Measurements from ENCODE around the gene HOXB2. TPM values are rescaled to one million over a fixed set of nuclear protein-coding genes. Genes with fewer than 3 reads are reported as not detected.

Gene HOXB2
- total and polyA plus RNA-seq, 2 donors, result 3.0 to 11.1 TPM

- Histone ChIP-seq H3K36me3 (ENCODE audit: control insufficient read depth in 2 of 2, insufficient read depth in 2 of 2, low read length in 1 of 2) (no peaks in the 10 kb centered on the region), H3K4me1 (ENCODE audit: control insufficient read depth in 2 of 2, insufficient read depth in 2 of 2, low read length in 2 of 2) (peaks cover 7 to 20% of the 10 kb centered on the region in 2 donors), H3K9me3 (ENCODE audit: control insufficient read depth in 2 of 2, insufficient read depth in 1 of 2, low read length in 1 of 2) (peaks cover 0 to 9% of the 10 kb centered on the region in 2 donors), H3K4me3 (ENCODE audit: low read length in 2 of 2) (no peak within 1 kb of the TSS), H3K27me3 (ENCODE audit: control insufficient read depth in 2 of 2, insufficient read depth in 1 of 2, low read length in 1 of 2) (peaks cover 92 to 100% of the 10 kb centered on the region in 2 donors), H3K27ac (ENCODE audit: low read depth in 1 of 2, low read length in 1 of 2) (no peak within 1 kb of the TSS)
- DNase-seq (ENCODE audit: low read depth in 6 of 9, low spot score in 9 of 9), result no peak
- WGBS, result 16% methylated on average over 23 of the region's 23 CpGs
Measured at GRCh38 chr17:48589831-48590606, 45.1 kb upstream of the HOXB2 start, which contains the start of gene HOXB3. Gene HOXB3 (minus strand): TSS chr17:48590241. CDS start chr17:48552474, 37,767 bp downstream.

- Histone ChIP-seq H3K9me3 (ENCODE audit: control insufficient read depth in 2 of 2, insufficient read depth in 1 of 2, low read length in 1 of 2) (peaks cover 0 to 11% of the 10 kb centered on the region in 2 donors), H3K36me3 (ENCODE audit: control insufficient read depth in 2 of 2, insufficient read depth in 2 of 2, low read length in 1 of 2) (no peaks in the 10 kb centered on the region), H3K27me3 (ENCODE audit: control insufficient read depth in 2 of 2, insufficient read depth in 1 of 2, low read length in 1 of 2) (peaks cover 90 to 100% of the 10 kb centered on the region in 2 donors), H3K27ac (ENCODE audit: low read depth in 1 of 2, low read length in 1 of 2) (no peak overlapping the region), H3K4me3 (ENCODE audit: low read length in 2 of 2) (no peak overlapping the region), H3K4me1 (ENCODE audit: control insufficient read depth in 2 of 2, insufficient read depth in 2 of 2, low read length in 2 of 2) (peaks cover 8 to 22% of the 10 kb centered on the region in 2 donors)
- WGBS, result 13% methylated on average over 10 of the region's 10 CpGs
- no peak for DNase-seq (ENCODE audit: low read depth in 6 of 9, low spot score in 9 of 9)
Measured at GRCh38 chr17:48589060-48589830, 44.3 kb upstream of the HOXB2 start.

DNA sequence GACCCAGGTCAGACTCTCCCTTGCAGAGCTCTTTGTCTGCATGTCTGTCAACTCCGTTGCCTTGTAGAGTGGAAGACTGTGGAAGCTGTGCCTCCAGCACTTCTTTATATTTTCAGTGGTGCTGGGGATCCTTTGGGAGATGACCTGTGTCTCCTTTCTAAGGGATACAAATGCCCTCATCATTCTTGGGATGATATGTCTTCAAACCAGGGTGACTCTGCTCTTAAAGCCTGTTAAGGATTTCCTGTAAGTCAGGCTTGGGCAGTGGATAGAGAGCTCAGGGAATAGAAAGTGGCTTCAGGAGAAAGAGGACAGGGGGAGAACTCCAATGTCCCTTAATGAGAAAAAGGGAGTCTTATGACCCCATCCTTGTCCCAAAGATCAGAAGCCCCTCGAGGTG, 43.6 kb upstream of the HOXB2 start:
- H3K4me1 ChIP-seq (ENCODE audit: control insufficient read depth in 2 of 2, insufficient read depth in 2 of 2, low read length in 2 of 2), result peaks cover 8 to 22% of the 10 kb centered on the region in 2 donors
- peaks cover 0 to 11% of the 10 kb centered on the region in 2 donors for H3K9me3 ChIP-seq (ENCODE audit: control insufficient read depth in 2 of 2, insufficient read depth in 1 of 2, low read length in 1 of 2)
- peaks cover 94 to 100% of the 10 kb centered on the region in 2 donors for H3K27me3 ChIP-seq (ENCODE audit: control insufficient read depth in 2 of 2, insufficient read depth in 1 of 2, low read length in 1 of 2)
- DNase-seq (ENCODE audit: low read depth in 6 of 9, low spot score in 9 of 9), result no peak
- no peak overlapping the region for H3K27ac ChIP-seq (ENCODE audit: low read depth in 1 of 2, low read length in 1 of 2)
- WGBS, result 40% methylated on average over 2 of the region's 2 CpGs
- H3K36me3 ChIP-seq (ENCODE audit: control insufficient read depth in 2 of 2, insufficient read depth in 2 of 2, low read length in 1 of 2), result no peaks in the 10 kb centered on the region
- H3K4me3 ChIP-seq (ENCODE audit: low read length in 2 of 2), result no peak overlapping the region

GRCh38 chr17:48588074-48588415, 43.1 kb upstream of the HOXB2 start:
- Histone ChIP-seq H3K9me3 (ENCODE audit: control insufficient read depth in 2 of 2, insufficient read depth in 1 of 2, low read length in 1 of 2) (peaks cover 0 to 11% of the 10 kb centered on the region in 2 donors), H3K27me3 (ENCODE audit: control insufficient read depth in 2 of 2, insufficient read depth in 1 of 2, low read length in 1 of 2) (peaks cover 94 to 100% of the 10 kb centered on the region in 2 donors), H3K27ac (ENCODE audit: low read depth in 1 of 2, low read length in 1 of 2) (no peak overlapping the region), H3K4me3 (ENCODE audit: low read length in 2 of 2) (no peak overlapping the region), H3K36me3 (ENCODE audit: control insufficient read depth in 2 of 2, insufficient read depth in 2 of 2, low read length in 1 of 2) (no peaks in the 10 kb centered on the region), H3K4me1 (ENCODE audit: control insufficient read depth in 2 of 2, insufficient read depth in 2 of 2, low read length in 2 of 2) (peaks cover 8 to 18% of the 10 kb centered on the region in 2 donors)
- no peak for DNase-seq (ENCODE audit: low read depth in 6 of 9, low spot score in 9 of 9)
- 45% methylated on average over 2 of the region's 2 CpGs for WGBS

DNA sequence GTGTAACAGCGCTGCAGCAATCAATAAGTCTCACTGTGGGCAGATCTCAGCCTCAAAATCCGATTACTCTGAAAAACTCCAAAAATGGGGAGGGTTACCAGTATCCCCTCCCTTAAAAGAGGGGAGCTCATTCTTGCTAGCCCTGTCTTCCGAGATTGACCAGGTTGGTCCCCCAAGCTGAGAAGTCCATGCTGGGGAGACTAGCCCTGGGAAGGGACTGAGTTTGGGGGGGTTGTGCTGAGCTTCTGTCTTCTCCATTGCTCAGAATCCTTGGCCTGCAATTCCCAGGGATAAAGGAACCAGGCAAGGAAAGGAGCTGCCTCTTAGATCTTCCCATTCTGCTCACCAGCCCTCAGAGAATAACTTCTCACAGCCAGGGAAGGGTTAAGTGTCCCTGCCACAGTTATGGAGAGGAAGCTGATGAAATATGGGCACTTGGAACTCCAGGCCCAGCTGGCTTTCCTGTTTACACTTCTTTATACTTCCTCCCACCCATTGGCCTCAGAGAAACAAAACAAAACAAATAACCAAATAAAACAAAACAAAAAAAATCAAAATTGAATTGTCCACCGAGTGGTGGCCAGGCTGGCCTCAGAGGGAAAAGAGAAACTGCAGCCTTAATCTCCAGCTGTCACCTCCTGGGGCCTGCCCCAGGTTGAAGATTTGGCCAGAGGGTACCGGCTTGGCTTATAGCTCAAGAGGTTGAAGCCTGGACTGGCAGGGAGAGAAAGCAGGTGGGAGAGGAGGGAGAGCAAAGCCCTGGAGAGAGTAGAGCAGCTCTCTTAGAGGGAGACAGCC, 42.6 kb upstream of the HOXB2 start:
- peaks cover 0 to 11% of the 10 kb centered on the region in 2 donors for H3K9me3 ChIP-seq (ENCODE audit: control insufficient read depth in 2 of 2, insufficient read depth in 1 of 2, low read length in 1 of 2)
- peaks cover 94 to 100% of the 10 kb centered on the region in 2 donors for H3K27me3 ChIP-seq (ENCODE audit: control insufficient read depth in 2 of 2, insufficient read depth in 1 of 2, low read length in 1 of 2)
- H3K4me3 ChIP-seq (ENCODE audit: low read length in 2 of 2), result no peak overlapping the region
- 46% methylated on average over 5 of the region's 5 CpGs for WGBS
- H3K4me1 ChIP-seq (ENCODE audit: control insufficient read depth in 2 of 2, insufficient read depth in 2 of 2, low read length in 2 of 2), result peaks cover 8 to 17% of the 10 kb centered on the region in 2 donors
- no peak overlapping the region for H3K27ac ChIP-seq (ENCODE audit: low read depth in 1 of 2, low read length in 1 of 2)
- H3K36me3 ChIP-seq (ENCODE audit: control insufficient read depth in 2 of 2, insufficient read depth in 2 of 2, low read length in 1 of 2), result no peaks in the 10 kb centered on the region
- DNase-seq (ENCODE audit: low read depth in 6 of 9, low spot score in 9 of 9), result no peak

- 7% methylated on average over 34 of the region's 34 CpGs for WGBS
- no peak overlapping the region for H3K27ac ChIP-seq (ENCODE audit: low read depth in 1 of 2, low read length in 1 of 2)
- DNase-seq (ENCODE audit: low read depth in 6 of 9, low spot score in 9 of 9), result no peak
- peaks cover 10 to 19% of the 10 kb centered on the region in 2 donors for H3K4me1 ChIP-seq (ENCODE audit: control insufficient read depth in 2 of 2, insufficient read depth in 2 of 2, low read length in 2 of 2)
- peak overlapping the region in 1 of 2 donors; percentile 52 for H3K4me3 ChIP-seq (ENCODE audit: low read length in 2 of 2)
- H3K36me3 ChIP-seq (ENCODE audit: control insufficient read depth in 2 of 2, insufficient read depth in 2 of 2, low read length in 1 of 2), result no peaks in the 10 kb centered on the region
- peaks cover 0 to 12% of the 10 kb centered on the region in 2 donors for H3K9me3 ChIP-seq (ENCODE audit: control insufficient read depth in 2 of 2, insufficient read depth in 1 of 2, low read length in 1 of 2)
- peaks cover 96 to 100% of the 10 kb centered on the region in 2 donors for H3K27me3 ChIP-seq (ENCODE audit: control insufficient read depth in 2 of 2, insufficient read depth in 1 of 2, low read length in 1 of 2)
Measured at GRCh38 chr17:48586355-48587258, 41.7 kb upstream of the HOXB2 start.

- no peak overlapping the region for H3K4me3 ChIP-seq (ENCODE audit: low read length in 2 of 2)
- H3K27me3 ChIP-seq (ENCODE audit: control insufficient read depth in 2 of 2, insufficient read depth in 1 of 2, low read length in 1 of 2), result peaks cover 96 to 100% of the 10 kb centered on the region in 2 donors
- no peak overlapping the region for H3K27ac ChIP-seq (ENCODE audit: low read depth in 1 of 2, low read length in 1 of 2)
- peaks cover 0 to 13% of the 10 kb centered on the region in 2 donors for H3K9me3 ChIP-seq (ENCODE audit: control insufficient read depth in 2 of 2, insufficient read depth in 1 of 2, low read length in 1 of 2)
- H3K4me1 ChIP-seq (ENCODE audit: control insufficient read depth in 2 of 2, insufficient read depth in 2 of 2, low read length in 2 of 2), result peaks cover 10 to 23% of the 10 kb centered on the region in 2 donors
- WGBS, result 81% methylated on average over 2 of the region's 2 CpGs
- no peak for DNase-seq (ENCODE audit: low read depth in 6 of 9, low spot score in 9 of 9)
- no peaks in the 10 kb centered on the region for H3K36me3 ChIP-seq (ENCODE audit: control insufficient read depth in 2 of 2, insufficient read depth in 2 of 2, low read length in 1 of 2)
Measured at GRCh38 chr17:48584223-48584741, 39.4 kb upstream of the HOXB2 start.

GRCh38 chr17:48583708-48584222, 38.9 kb upstream of the HOXB2 start:
- 94% methylated on average over 3 of the region's 3 CpGs for WGBS
- Histone ChIP-seq H3K4me1 (ENCODE audit: control insufficient read depth in 2 of 2, insufficient read depth in 2 of 2, low read length in 2 of 2) (peaks cover 15 to 28% of the 10 kb centered on the region in 2 donors), H3K4me3 (ENCODE audit: low read length in 2 of 2) (no peak overlapping the region), H3K9me3 (ENCODE audit: control insufficient read depth in 2 of 2, insufficient read depth in 1 of 2, low read length in 1 of 2) (peaks cover 0 to 13% of the 10 kb centered on the region in 2 donors), H3K36me3 (ENCODE audit: control insufficient read depth in 2 of 2, insufficient read depth in 2 of 2, low read length in 1 of 2) (no peaks in the 10 kb centered on the region), H3K27me3 (ENCODE audit: control insufficient read depth in 2 of 2, insufficient read depth in 1 of 2, low read length in 1 of 2) (peaks cover 96 to 100% of the 10 kb centered on the region in 2 donors), H3K27ac (ENCODE audit: low read depth in 1 of 2, low read length in 1 of 2) (no peak overlapping the region)
- no peak for DNase-seq (ENCODE audit: low read depth in 6 of 9, low spot score in 9 of 9)

All from thymus (tissue), 11 donors.